Activated CD8-positive, alpha-beta memory T cell treated with anti-CD3 and anti-CD28 coated beads, Interleukin-2, amount 10 ng/mL, durations not matched to agents 7 days and 5 days (primary cell): ENCODE data around the gene ADARB1. TPM values are rescaled to one million over a fixed set of nuclear protein-coding genes. Genes with fewer than 3 reads are reported as not detected.

ENCODE experiments used
- ATAC-seq: fragments of 150-1000 bp; cut with Tn5 transposase; one replicate; pipeline ENCODE4 v1.10.0; 2021; ENCODE audit warnings: moderate library complexity
- CTCF ChIA-PET: fragments of 350-600 bp; sonication (Branson Sonifier 250); formaldehyde crosslinking; loops from one replicate; lab custom pipeline; 2021; ENCODE audit warnings: antibody characterized with exemption; lab: Charles Lee
- DNase-seq: peaks from one replicate; pipeline ENCODE4 v3.0.0-alpha.2; 2020
- H3K27ac Mint-ChIP-seq: one replicate; pipeline ENCODE4 v1.8.0; 2021; ENCODE audit warnings: mild to moderate bottlenecking, mixed read lengths
- H3K27me3 Mint-ChIP-seq: one replicate; pipeline ENCODE4 v1.8.0; 2021; ENCODE audit warnings: mixed read lengths
- H3K36me3 Mint-ChIP-seq: one replicate; pipeline ENCODE4 v1.8.0; 2021; ENCODE audit warnings: mild to moderate bottlenecking, mixed read lengths
- H3K4me1 Mint-ChIP-seq: one replicate; pipeline ENCODE4 v1.8.0; 2021; ENCODE audit warnings: mixed read lengths
- H3K4me3 Mint-ChIP-seq: one replicate; pipeline ENCODE4 v1.8.0; 2021; ENCODE audit warnings: mild to moderate bottlenecking, moderate library complexity, mixed read lengths
- H3K9me3 Mint-ChIP-seq: one replicate; pipeline ENCODE4 v1.8.0; 2022; ENCODE audit warnings: low read depth, mixed read lengths
- total RNA-seq, 2 experiments: library from RNA; stranded (reverse); gene quantifications; one replicate each; pipeline ENCODE4 v1.2.3, GENCODE V29; 2021

The ADARB1 gene
- total RNA-seq, 2 experiments from 2014 or later = 29.4 to 38.3 TPM

DNA sequence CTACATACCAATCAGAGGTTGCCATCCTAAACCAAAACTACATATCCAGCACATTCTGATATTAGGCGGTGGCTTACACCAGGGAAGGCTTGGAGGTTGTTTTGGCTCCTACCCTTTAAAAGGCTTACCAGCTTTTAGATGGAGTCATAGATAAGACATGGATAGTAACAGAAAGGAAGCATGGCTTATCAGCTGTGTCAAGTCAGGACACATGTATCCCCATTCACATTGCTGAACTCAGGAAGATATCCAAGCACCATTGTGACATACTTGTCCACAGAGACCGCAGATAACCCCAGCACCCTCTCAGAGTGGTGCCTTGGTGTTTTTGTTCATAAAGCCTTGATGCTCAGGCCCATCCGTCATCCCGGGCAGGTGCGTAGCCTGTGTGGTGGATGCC, 39.7 kb downstream of the ADARB1 start:
- H3K9me3 Mint-ChIP-seq = no peaks in the 10 kb centered on the region
- peaks cover 31% of the 10 kb centered on the region for H3K4me1 Mint-ChIP-seq
- no peak for ATAC-seq
- H3K36me3 Mint-ChIP-seq = peaks cover 2% of the 10 kb centered on the region
- no peak overlapping the region for H3K4me3 Mint-ChIP-seq
- no peak overlapping the region for H3K27ac Mint-ChIP-seq
- no peak for DNase-seq
- CTCF ChIA-PET = interaction anchor here (1.0 to 3.7 kb wide), 6 partner anchors 10 to 24 kb away, joined by 3 to 19 read pairs (median 4); no protein-coding TSS in a partner anchor
- H3K27me3 Mint-ChIP-seq = no peaks in the 10 kb centered on the region

DNA sequence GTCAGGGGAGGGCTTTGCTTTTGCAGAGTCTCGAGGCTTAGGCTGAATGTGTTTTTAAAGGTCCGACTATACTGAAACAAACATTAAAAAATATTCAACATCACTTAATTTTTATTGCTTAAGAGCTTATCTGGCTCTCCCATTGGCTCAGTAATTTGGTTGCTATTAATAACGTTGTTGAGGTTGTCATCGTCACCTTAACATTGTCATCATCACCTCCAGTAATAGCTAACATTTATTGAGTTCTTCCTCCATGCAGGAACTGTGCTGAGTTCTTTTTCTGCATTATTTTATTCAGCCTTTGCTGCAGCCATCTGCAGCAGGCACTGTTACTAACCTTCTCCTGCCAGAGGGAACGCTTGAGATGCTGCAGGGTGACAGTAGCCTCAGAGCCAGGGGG, 40.1 kb downstream of the ADARB1 start:
- H3K4me1 Mint-ChIP-seq = peaks cover 27% of the 10 kb centered on the region
- ATAC-seq (no peak), DNase-seq (no peak)
- no peaks in the 10 kb centered on the region for H3K27me3 Mint-ChIP-seq
- H3K9me3 Mint-ChIP-seq = no peaks in the 10 kb centered on the region
- peaks cover 2% of the 10 kb centered on the region for H3K36me3 Mint-ChIP-seq
- CTCF ChIA-PET = interaction anchor here (1.0 to 3.7 kb wide), 7 partner anchors 10 to 24 kb away, joined by 3 to 19 read pairs (median 4); no protein-coding TSS in a partner anchor
- H3K27ac Mint-ChIP-seq = no peak overlapping the region
- no peak overlapping the region for H3K4me3 Mint-ChIP-seq

DNA sequence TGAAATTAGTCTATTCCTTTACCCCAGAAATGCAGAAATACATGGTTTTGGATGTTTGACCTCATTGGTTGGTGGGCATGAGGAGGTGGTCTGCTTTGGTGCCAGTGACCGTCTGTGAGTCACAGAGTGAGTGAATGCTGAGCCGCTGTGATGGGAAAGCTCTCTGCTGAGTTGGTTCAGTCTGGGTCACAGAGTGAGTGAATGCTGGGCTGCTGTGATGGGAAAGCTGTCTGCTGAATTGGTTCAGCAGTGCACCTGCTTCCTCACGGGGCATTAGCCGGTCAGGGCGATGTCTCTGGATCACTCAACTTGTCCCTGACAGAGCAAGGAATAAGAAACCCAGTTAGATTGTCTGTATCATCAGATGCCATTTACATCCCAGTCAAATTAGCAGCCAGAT, 40.8 kb downstream of the ADARB1 start:
- Mint-ChIP-seq H3K27me3 (no peaks in the 10 kb centered on the region), H3K27ac (no peak overlapping the region), H3K36me3 (peaks cover 2% of the 10 kb centered on the region), H3K4me3 (no peak overlapping the region), H3K4me1 (peaks cover 20% of the 10 kb centered on the region), H3K9me3 (no peaks in the 10 kb centered on the region)
- CTCF ChIA-PET = interaction anchor here (1.1 to 3.7 kb wide), 4 partner anchors 12 to 23 kb away, joined by 3 to 19 read pairs (median 4); no protein-coding TSS in a partner anchor
- no peak for ATAC-seq
- no peak for DNase-seq

DNA sequence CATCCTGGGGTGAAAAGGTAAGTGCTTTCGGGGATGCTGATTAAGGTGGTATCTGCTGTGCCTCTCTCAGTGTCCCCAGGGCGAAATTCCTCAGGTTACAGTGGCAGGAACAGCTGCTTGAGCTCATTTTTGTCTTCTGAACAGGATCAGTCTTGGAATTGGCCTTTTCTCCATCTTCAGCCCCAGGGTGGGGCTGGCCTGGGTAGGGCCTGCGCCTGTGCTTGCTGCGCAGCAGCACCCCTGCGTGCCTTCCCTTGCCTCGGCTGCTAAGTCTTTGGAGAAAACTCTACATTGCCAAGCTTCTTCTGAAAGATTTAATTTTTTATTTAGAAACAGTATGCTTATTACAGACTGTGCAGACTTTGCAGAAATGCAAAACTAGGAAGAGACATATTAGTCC, 41.7 kb downstream of the ADARB1 start:
- Mint-ChIP-seq H3K27ac (no peak overlapping the region), H3K4me1 (peaks cover 13% of the 10 kb centered on the region), H3K4me3 (no peak overlapping the region), H3K9me3 (no peaks in the 10 kb centered on the region), H3K27me3 (no peaks in the 10 kb centered on the region), H3K36me3 (peaks cover 2% of the 10 kb centered on the region)
- ATAC-seq = no peak
- CTCF ChIA-PET = interaction anchor here (1.3 to 3.7 kb wide), 2 partner anchors 13 to 17 kb away, joined by 3 to 19 read pairs; no protein-coding TSS in a partner anchor
- DNase-seq = no peak

DNA sequence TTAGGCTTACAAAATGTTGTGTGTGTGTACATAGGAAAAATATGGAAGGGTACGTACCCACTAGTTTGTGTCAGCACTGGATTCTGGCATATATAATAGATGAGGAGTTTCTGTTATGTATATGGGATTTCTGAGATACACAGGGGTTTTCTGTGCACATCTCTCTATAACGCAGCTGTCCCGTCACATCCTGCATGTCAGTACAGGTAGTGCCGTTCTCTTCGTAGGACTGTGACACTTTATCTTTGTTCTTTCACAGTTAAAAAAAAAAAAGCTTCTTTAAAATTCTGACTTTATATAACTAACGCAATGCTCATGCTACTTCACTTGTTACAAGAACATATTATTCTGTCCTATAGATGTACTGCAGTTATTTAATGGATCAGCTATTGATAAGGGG, 42.9 kb downstream of the ADARB1 start:
- Mint-ChIP-seq H3K36me3 (peaks cover 2% of the 10 kb centered on the region), H3K27ac (no peak overlapping the region), H3K4me3 (no peak overlapping the region), H3K27me3 (no peaks in the 10 kb centered on the region), H3K9me3 (no peaks in the 10 kb centered on the region), H3K4me1 (peaks cover 4% of the 10 kb centered on the region)
- CTCF ChIA-PET = interaction anchor here (0.9 to 4.9 kb wide), 5 partner anchors 12 to 168 kb away, joined by 3 to 21 read pairs (median 6); no protein-coding TSS in a partner anchor
- ATAC-seq (no peak), DNase-seq (no peak)

DNA sequence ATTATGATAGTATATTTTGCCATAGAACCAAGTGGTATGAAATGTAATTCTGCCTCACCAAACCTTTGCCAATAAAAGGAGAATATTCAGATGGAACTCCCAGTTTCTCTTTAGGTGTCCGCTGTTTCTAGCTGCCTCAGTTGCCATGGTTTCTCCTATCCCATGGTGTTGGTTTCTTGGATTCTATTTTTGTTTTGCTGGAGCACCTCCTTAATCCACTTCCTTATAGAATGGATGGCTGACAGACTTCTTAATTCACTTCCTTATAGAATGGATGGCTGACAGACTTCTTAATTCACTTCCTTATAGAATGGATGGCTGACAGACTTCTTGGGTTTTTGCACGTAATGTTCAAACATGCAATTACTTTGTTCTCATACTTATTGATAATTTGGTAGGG, 43.7 kb downstream of the ADARB1 start:
- CTCF ChIA-PET = interaction anchor here (0.9 to 4.9 kb wide), 5 partner anchors 11 to 168 kb away, joined by 3 to 21 read pairs (median 6); no protein-coding TSS in a partner anchor
- peaks cover 2% of the 10 kb centered on the region for H3K36me3 Mint-ChIP-seq
- no peak for DNase-seq
- H3K9me3 Mint-ChIP-seq = no peaks in the 10 kb centered on the region
- ATAC-seq = no peak
- peaks cover 9% of the 10 kb centered on the region for H3K4me1 Mint-ChIP-seq
- no peak overlapping the region for H3K4me3 Mint-ChIP-seq
- H3K27ac Mint-ChIP-seq = no peak overlapping the region
- H3K27me3 Mint-ChIP-seq = no peaks in the 10 kb centered on the region

DNA sequence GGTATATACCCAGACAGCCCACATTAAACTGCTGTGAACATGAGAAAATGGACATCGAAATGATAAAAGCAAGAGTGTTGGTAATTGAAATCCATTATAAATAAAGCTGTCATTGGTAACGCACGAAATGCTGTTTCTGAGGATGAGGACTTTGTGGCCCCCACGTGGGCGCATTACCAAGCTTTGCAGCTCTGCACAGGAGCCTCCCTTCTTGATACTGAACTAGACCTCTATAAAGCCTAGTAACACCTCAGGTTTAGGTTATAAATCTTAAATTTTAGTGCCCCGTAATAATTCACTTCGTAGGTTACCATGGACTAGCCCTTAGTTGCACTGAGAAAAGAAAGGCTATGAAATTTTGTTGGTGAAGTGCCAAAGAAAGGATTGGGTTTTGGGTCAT, 45.4 kb downstream of the ADARB1 start:
- H3K9me3 Mint-ChIP-seq = no peaks in the 10 kb centered on the region
- no peak overlapping the region for H3K4me3 Mint-ChIP-seq
- H3K27me3 Mint-ChIP-seq = no peaks in the 10 kb centered on the region
- CTCF ChIA-PET = interaction anchor here (0.8 to 4.9 kb wide), 3 partner anchors 10 to 170 kb away, joined by 4 to 21 read pairs (median 5); no protein-coding TSS in a partner anchor
- no peak overlapping the region for H3K27ac Mint-ChIP-seq
- peaks cover 9% of the 10 kb centered on the region for H3K4me1 Mint-ChIP-seq
- DNase-seq (no peak), ATAC-seq (no peak)
- peaks cover 2% of the 10 kb centered on the region for H3K36me3 Mint-ChIP-seq

DNA sequence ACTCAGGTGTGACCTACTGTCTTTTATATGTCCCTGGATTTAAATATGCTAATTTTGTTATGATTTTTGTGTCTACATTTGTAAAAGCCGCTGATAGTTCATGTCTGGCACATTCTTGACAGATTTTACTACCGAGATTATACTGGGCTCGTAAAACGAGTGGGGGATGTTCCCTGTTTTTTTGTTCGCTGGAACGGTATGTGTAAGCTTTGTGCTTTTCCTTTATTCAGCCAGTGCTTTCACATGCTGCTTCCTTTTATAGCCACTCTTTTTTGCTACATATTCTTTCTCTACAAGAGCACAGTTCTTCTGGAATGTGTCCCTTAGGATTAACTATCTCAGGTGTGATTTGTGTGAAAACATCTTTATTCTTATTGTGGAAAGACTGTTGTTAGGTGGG, 46.6 kb downstream of the ADARB1 start:
- no peak for DNase-seq
- no peak for ATAC-seq
- no peaks in the 10 kb centered on the region for H3K9me3 Mint-ChIP-seq
- H3K36me3 Mint-ChIP-seq = peaks cover 2% of the 10 kb centered on the region
- H3K27me3 Mint-ChIP-seq = no peaks in the 10 kb centered on the region
- CTCF ChIA-PET = interaction anchor here (1.0 to 4.9 kb wide), 6 partner anchors 8 to 171 kb away, joined by 3 to 21 read pairs (median 4); no protein-coding TSS in a partner anchor
- no peak overlapping the region for H3K4me3 Mint-ChIP-seq
- peaks cover 9% of the 10 kb centered on the region for H3K4me1 Mint-ChIP-seq
- no peak overlapping the region for H3K27ac Mint-ChIP-seq

DNA sequence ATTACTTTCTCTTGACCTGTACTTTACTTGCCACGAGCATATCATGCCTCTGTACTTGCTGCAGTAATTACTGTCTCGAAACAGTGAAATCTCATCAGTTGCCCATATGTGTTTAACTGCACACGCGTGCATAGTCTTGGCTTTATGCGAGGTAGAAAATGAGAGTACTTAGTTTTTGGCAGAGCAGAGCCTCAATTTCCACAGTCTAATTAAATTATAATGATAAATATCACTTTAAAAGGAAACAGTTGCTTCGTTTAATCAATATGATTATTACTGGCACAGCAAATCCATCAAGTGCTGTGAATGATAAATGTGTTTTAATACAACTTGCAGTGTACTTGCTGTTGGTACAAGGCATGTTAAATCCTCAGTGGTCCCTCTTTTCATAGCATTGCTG, 47.6 kb downstream of the ADARB1 start:
- Mint-ChIP-seq H3K4me3 (no peak overlapping the region), H3K4me1 (peaks cover 5% of the 10 kb centered on the region), H3K36me3 (no peaks in the 10 kb centered on the region), H3K27me3 (no peaks in the 10 kb centered on the region), H3K27ac (no peak overlapping the region), H3K9me3 (no peaks in the 10 kb centered on the region)
- no peak for DNase-seq
- no peak for ATAC-seq
- CTCF ChIA-PET = interaction anchor here (0.9 to 2.9 kb wide), 6 partner anchors 12 to 43 kb away, joined by 3 to 10 read pairs (median 4); no protein-coding TSS in a partner anchor

DNA sequence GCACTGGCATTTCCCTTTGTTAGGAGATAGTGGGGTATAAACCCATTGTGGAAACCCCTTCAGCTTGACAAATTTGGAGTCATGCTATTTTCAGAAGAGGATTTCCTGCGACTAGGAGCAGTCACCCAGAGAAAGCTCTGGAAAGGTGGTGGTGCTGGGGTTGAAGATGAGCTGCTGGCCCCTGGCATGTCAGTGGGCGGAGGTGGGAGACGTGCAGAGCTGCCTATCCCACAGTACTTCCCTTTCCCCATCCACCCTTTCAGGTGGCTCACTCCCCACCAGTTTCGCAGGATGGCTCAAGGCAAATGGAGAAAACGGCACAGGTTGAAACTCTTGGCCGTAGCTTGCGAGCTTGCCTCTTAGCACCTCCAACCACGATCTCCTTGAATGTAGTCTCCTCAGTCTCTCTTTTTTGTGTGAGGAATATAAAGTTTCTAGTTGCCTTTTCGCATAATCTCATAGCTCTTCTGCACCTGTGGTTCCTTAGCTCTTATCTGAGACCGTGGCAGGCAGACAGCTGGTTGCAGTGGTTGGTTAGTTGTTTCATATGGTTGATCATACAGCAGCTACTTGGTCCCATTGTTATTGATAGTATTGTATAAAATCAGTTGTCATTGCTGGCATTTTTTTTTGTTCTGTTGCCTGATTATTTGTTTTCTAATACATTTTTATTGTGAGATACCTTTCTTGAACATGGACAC, 48.2 kb downstream of the ADARB1 start:
- H3K27me3 Mint-ChIP-seq = no peaks in the 10 kb centered on the region
- ATAC-seq (no peak), DNase-seq (no peak)
- no peaks in the 10 kb centered on the region for H3K9me3 Mint-ChIP-seq
- H3K4me3 Mint-ChIP-seq = no peak overlapping the region
- no peaks in the 10 kb centered on the region for H3K36me3 Mint-ChIP-seq
- H3K27ac Mint-ChIP-seq = no peak overlapping the region
- CTCF ChIA-PET = interaction anchor here (0.9 to 10.0 kb wide), 5 partner anchors 14 to 174 kb away, joined by 3 to 210 read pairs (median 5); no protein-coding TSS in a partner anchor
- H3K4me1 Mint-ChIP-seq = peaks cover 5% of the 10 kb centered on the region

DNA sequence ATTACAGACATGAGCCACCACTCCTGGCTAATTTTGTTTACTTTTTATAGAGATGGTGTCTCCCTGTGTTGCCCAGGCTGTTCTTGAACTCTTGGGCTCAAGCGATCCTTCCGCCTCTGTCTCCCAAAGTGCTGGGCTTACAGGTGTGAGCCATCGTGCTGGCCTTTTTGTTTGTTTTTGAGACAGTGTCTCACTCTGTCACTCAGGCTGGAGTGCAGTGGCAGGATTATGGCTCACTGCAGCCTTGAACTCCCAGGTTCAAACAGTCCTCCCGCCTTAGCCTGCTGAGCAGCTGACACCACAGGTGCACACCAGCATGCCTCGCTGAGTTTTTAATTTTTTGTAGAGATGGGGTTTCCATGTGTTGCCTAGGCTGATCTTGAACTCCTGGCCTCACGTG, 49.1 kb downstream of the ADARB1 start:
- H3K9me3 Mint-ChIP-seq = no peaks in the 10 kb centered on the region
- ATAC-seq (no peak), DNase-seq (no peak)
- H3K27me3 Mint-ChIP-seq = no peaks in the 10 kb centered on the region
- peaks cover 8% of the 10 kb centered on the region for H3K4me1 Mint-ChIP-seq
- CTCF ChIA-PET = interaction anchor here (1.2 to 10.0 kb wide), 2 partner anchors 13 to 175 kb away, joined by 5 to 210 read pairs; no protein-coding TSS in a partner anchor
- H3K4me3 Mint-ChIP-seq = no peak overlapping the region
- no peaks in the 10 kb centered on the region for H3K36me3 Mint-ChIP-seq
- no peak overlapping the region for H3K27ac Mint-ChIP-seq

DNA sequence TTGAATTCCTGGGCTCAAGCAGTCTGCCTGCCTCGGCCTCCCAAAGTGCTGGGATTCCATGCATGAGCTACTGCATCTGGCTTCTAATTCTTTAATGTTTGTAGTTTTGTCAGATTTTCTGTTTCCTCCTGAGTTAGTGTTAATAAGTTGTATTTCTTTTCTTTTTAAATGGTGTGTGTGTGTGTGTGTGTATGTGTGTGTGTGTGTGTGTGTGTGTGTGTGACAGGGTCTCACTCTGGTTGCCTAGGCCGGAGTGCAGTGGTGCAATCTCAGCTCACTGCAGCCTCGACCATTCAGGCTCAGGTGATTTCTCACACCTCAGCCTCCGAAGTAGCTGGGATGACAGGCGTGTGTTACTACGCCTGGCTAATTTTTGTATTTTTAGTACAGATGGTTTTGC, 50.2 kb downstream of the ADARB1 start:
- ATAC-seq = no peak
- Mint-ChIP-seq H3K4me1 (peaks cover 15% of the 10 kb centered on the region), H3K27ac (no peak overlapping the region), H3K4me3 (no peak overlapping the region), H3K27me3 (no peaks in the 10 kb centered on the region), H3K36me3 (no peaks in the 10 kb centered on the region), H3K9me3 (no peaks in the 10 kb centered on the region)
- CTCF ChIA-PET = interaction anchor here (1.0 to 10.0 kb wide), 3 partner anchors 11 to 176 kb away, joined by 3 to 210 read pairs (median 135); no protein-coding TSS in a partner anchor
- DNase-seq = no peak

DNA sequence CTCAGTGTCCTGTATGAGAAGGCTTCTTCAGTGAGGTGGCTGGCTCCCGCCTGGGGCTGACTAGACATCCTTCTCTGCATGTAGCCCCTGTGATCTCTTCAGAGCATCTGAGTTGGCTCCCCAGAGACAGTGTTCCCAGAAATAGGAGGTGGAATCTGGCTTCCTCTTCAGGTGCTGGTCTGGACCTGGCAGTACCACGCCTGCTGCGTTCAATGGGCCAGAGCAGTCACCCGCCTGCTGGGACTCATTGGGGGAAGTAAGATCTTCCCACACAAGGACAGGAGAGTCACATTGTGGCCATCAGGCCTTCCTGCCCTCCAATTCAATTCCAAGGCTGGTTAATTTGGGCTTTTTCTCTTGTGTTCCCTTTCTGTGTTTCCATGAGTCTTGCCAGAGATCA, 51.0 kb downstream of the ADARB1 start:
- no peaks in the 10 kb centered on the region for H3K36me3 Mint-ChIP-seq
- ATAC-seq = no peak
- no peak overlapping the region for H3K27ac Mint-ChIP-seq

More for the DNA sequence above, 51.0 kb downstream of the ADARB1 start:
- CTCF ChIA-PET = interaction anchor here (8.6 to 10.0 kb wide), 2 partner anchors 14 to 177 kb away, joined by 135 to 210 read pairs; no protein-coding TSS in a partner anchor
- DNase-seq = no peak
- H3K4me3 Mint-ChIP-seq = no peak overlapping the region
- no peaks in the 10 kb centered on the region for H3K9me3 Mint-ChIP-seq
- no peaks in the 10 kb centered on the region for H3K27me3 Mint-ChIP-seq
- H3K4me1 Mint-ChIP-seq = peaks cover 22% of the 10 kb centered on the region
